Adipocyte (in vitro differentiated cells): ENCODE measurements around the gene TMPRSS9.

ENCODE experiments used
- DNase-seq: peaks from one replicate; pipeline ENCODE4 v3.0.0-alpha.2; 2015; ENCODE audit warnings: low read depth
- H3K27me3 ChIP-seq: replicated peaks from 2 replicates; pipeline ENCODE4 v1.7.0; 2013; ENCODE audit warnings: mild to moderate bottlenecking, low read length, moderate library complexity; ENCODE audit not compliant: control insufficient read depth, insufficient read depth
- H3K36me3 ChIP-seq: 2 replicates; pipeline ENCODE4 v1.7.0; 2013; ENCODE audit warnings: low read length, mild to moderate bottlenecking, moderate library complexity; ENCODE audit not compliant: control insufficient read depth, insufficient read depth, severe bottlenecking
- H3K4me1 ChIP-seq: 2 replicates; pipeline ENCODE4 v1.7.0; 2013; ENCODE audit warnings: mild to moderate bottlenecking, low read length, moderate library complexity; ENCODE audit not compliant: control insufficient read depth, insufficient read depth
- H3K4me3 ChIP-seq: 2 replicates; pipeline ENCODE4 v1.7.0; 2013; ENCODE audit warnings: mild to moderate bottlenecking, low read length, moderate library complexity
- H3K9ac ChIP-seq: 2 replicates; pipeline ENCODE4 v1.7.0; 2013; ENCODE audit warnings: mild to moderate bottlenecking, low read length, moderate library complexity
- H3K9me3 ChIP-seq: 2 replicates; pipeline ENCODE4 v1.7.0; 2013; ENCODE audit warnings: mild to moderate bottlenecking, low read length, moderate library complexity; ENCODE audit not compliant: control insufficient read depth

The TMPRSS9 gene

DNA sequence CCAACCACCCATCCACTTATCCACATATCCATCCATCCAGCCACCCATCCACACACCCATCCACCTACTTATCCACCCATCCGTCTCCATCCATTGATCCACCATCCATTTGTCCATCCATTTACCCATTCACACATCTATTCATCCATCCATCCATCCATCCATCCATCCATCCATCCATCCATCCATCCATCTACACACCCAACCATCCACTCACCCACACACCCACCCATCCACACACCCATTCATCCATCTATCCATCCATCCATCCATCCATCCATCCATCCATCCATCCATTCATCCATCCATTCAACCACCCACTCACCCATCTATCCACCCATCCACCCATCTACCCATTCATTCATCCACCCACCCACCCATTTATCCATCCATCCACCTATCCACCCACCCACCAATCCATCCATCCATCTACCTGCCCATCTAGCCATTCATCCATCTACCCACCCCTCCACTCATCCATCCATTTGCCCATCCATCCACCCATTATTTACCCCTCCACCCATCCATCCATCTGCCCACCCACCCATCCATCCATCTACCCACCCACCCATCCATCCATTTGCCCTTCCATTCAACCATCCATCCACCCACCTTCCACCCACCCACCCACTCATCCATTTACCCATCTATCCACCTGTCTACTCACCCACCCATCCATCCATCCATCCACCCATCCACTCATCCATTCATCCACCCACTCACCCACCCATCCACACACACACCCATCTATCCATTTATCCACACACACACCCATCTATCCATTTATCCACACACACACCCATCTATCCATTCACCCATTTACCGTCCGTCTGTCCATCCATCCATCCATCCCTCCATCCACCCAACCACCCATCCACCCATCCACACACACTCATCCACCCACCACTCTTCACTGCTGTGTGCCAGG, 2.5 kb upstream of the TMPRSS9 start:
- H3K9ac ChIP-seq: no peak overlapping the region
- no peaks in the 10 kb centered on the region for H3K9me3 ChIP-seq
- H3K36me3 ChIP-seq: peaks cover 8% of the 10 kb centered on the region
- no peak overlapping the region for H3K4me3 ChIP-seq
- no peaks in the 10 kb centered on the region for H3K4me1 ChIP-seq
- peaks cover 19% of the 10 kb centered on the region for H3K27me3 ChIP-seq
- no peak for DNase-seq

DNA sequence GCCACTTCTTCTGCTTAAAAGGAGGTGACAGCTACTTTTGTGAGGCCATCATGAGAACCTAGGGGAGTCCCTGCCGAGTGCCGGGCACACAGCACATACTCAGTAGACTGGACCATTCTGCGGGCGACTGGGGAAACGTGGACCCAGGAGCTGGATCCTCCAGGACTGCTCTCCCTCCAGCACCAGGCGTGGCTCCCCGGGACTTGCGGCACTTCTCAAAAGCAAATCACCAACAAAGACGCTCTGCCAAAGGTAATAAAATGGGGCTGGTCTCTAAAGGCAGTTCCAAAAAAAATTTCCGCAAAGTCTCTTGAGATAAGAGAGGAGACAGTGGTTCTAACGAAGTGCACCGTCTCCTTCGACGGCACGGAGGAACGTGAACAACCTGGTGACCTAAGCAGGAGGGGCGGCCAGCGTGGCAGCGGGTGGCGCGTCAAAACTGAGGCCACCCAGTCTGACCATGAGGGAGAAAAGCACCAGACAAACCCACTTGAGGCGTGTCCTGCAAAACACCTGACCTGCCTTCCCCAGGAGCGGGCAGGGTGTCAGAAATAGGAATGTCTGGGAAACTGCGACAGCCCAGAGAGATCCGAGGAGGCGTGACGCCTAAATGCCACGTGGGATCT, 1.4 kb upstream of the TMPRSS9 start:
- no peak overlapping the region for H3K4me3 ChIP-seq
- H3K27me3 ChIP-seq: peaks cover 28% of the 10 kb centered on the region
- H3K4me1 ChIP-seq: no peaks in the 10 kb centered on the region
- H3K9me3 ChIP-seq: no peaks in the 10 kb centered on the region
- H3K36me3 ChIP-seq: no peaks in the 10 kb centered on the region
- no peak for DNase-seq
- no peak overlapping the region for H3K9ac ChIP-seq

- no peaks in the 10 kb centered on the region for H3K9me3 ChIP-seq
- no peaks in the 10 kb centered on the region for H3K36me3 ChIP-seq
- H3K4me3 ChIP-seq: no peak overlapping the region
- DNase-seq: no peak
- peaks cover 43% of the 10 kb centered on the region for H3K27me3 ChIP-seq
- H3K9ac ChIP-seq: no peak overlapping the region
- H3K4me1 ChIP-seq: no peaks in the 10 kb centered on the region
Observed at GRCh38 chr19:2360833-2361232, 768 bp downstream of the TMPRSS9 start.

GRCh38 chr19:2361246-2362045, 1.4 kb downstream of the TMPRSS9 start:
- Histone ChIP-seq H3K9me3 (no peaks in the 10 kb centered on the region), H3K4me3 (no peak overlapping the region), H3K27me3 (peaks cover 48% of the 10 kb centered on the region), H3K36me3 (no peaks in the 10 kb centered on the region), H3K9ac (no peak overlapping the region), H3K4me1 (no peaks in the 10 kb centered on the region)
- DNase-seq: no peak

DNA sequence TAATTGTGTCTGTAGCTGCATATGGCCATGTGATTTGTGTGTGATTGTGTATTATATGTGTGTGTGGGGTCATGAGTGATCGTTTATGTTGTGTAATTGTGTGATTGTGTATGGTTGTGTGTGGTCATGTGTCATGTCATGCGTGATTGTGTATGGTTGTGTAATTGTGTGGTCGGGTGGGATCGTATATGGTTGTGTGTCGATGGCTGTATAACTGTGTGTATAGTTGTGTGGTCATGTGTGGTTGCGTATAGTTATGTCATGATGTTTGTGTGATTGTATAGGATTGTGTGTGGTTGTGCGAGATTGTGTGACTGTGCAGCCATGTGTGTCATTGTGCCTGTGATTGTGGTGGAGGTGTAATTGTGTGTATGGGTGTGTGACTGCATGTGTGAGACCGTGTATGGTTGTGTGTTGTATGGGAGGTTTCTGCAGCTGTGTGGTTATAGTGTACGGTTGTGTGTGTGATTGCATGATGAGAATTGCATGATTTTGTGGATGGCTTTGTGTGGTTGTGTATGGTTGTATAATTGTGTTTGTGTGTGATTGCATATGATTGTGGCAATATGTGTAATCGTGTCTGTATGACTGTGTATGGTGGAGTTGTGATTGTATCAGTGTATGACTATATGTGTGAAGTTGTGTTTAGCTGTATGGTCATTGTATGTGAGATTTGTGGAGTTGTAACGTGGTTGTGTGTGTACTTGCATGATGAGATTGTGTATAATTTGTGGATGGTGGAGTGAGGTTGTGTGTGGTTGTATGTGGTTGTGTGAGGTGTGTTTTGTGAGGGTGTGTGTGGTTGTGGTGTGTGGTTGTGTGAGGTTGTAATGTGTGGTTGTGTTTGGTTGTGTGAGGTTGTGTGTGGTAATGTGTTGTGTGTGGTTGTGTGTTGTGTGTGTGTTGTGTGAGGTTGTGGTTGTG, 2.2 kb downstream of the TMPRSS9 start:
- Histone ChIP-seq H3K9ac (no peak overlapping the region), H3K9me3 (peaks cover 6% of the 10 kb centered on the region), H3K4me1 (no peaks in the 10 kb centered on the region), H3K27me3 (peaks cover 52% of the 10 kb centered on the region), H3K36me3 (no peaks in the 10 kb centered on the region), H3K4me3 (no peak overlapping the region)
- no peak for DNase-seq

DNA sequence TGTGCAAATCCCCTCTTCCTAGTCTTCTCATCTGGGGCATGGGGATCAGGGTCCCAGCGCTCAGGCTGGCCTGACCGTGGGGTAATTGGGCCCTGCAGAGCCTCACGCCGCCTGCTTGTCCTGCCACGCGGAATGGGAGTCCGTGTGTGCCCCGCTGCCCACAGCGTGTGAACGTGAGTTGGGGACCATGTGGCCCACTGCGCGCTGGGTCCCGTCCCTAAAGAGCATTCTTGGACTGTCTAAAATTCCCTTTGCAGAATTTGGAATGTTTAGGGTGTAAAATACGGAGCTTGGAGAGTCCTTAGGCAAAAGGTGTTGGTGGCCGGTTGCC, 2.9 kb downstream of the TMPRSS9 start:
- H3K27me3 ChIP-seq: peaks cover 52% of the 10 kb centered on the region
- H3K4me1 ChIP-seq: no peaks in the 10 kb centered on the region
- no peaks in the 10 kb centered on the region for H3K36me3 ChIP-seq
- DNase-seq: no peak
- H3K4me3 ChIP-seq: no peak overlapping the region
- peaks cover 6% of the 10 kb centered on the region for H3K9me3 ChIP-seq
- no peak overlapping the region for H3K9ac ChIP-seq

GRCh38 chr19:2363419-2363818, 3.4 kb downstream of the TMPRSS9 start:
- H3K4me1 ChIP-seq: no peaks in the 10 kb centered on the region
- no peak overlapping the region for H3K4me3 ChIP-seq
- DNase-seq: no peak
- no peaks in the 10 kb centered on the region for H3K36me3 ChIP-seq
- peaks cover 54% of the 10 kb centered on the region for H3K27me3 ChIP-seq
- no peak overlapping the region for H3K9ac ChIP-seq
- H3K9me3 ChIP-seq: peaks cover 6% of the 10 kb centered on the region

GRCh38 chr19:2365201-2365970, 5.3 kb downstream of the TMPRSS9 start:
- Histone ChIP-seq H3K27me3 (peaks cover 50% of the 10 kb centered on the region), H3K9ac (no peak overlapping the region), H3K4me3 (no peak overlapping the region), H3K4me1 (no peaks in the 10 kb centered on the region), H3K36me3 (no peaks in the 10 kb centered on the region), H3K9me3 (peaks cover 12% of the 10 kb centered on the region)
- DNase-seq: no peak

- Histone ChIP-seq H3K36me3 (no peaks in the 10 kb centered on the region), H3K9me3 (peaks cover 12% of the 10 kb centered on the region), H3K4me1 (peaks cover 9% of the 10 kb centered on the region), H3K9ac (no peak overlapping the region), H3K27me3 (peaks cover 8% of the 10 kb centered on the region), H3K4me3 (no peak overlapping the region)
- DNase-seq: no peak
Observed at GRCh38 chr19:2371656-2372055, 11.6 kb downstream of the TMPRSS9 start.

DNA sequence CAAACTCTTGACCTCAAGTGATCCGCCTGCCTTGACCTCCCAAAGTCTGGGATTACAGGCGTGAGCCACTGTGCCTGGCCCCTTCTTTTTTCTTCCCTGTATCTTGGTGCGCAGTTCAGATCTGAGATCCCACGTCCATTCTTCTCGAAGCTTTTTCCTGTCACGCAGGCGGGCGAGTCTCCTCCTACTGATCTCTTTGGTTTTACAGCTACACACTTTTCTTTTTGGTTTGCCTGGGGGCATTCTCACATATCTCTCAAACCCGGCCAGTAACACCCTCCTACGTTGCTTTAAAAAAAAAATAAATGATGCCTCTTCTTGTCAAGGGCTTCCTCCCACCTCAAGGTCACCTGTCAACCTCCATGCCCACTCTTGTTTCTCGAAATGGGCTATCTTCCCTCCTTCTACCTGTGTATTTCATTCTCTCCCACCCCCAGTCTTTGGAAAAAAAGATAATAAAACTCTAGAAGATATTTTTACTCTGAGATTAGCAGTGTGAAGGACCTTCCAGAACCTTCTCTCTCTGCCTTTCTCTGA, 12.1 kb downstream of the TMPRSS9 start:
- no peak for DNase-seq
- Histone ChIP-seq H3K36me3 (no peaks in the 10 kb centered on the region), H3K9ac (no peak overlapping the region), H3K4me3 (no peak overlapping the region), H3K4me1 (peaks cover 11% of the 10 kb centered on the region), H3K9me3 (peaks cover 8% of the 10 kb centered on the region), H3K27me3 (peaks cover 6% of the 10 kb centered on the region)
